Keratinocyte (primary cell): ENCODE results near the gene ATXN2L. TPM values are rescaled to one million over a fixed set of nuclear protein-coding genes. Genes with fewer than 3 reads are reported as not detected.

Source experiments
- DNase-seq: peaks from one replicate; pipeline ENCODE4 v3.0.0-alpha.2; 2011; ENCODE audit warnings: low read depth, missing footprints, low spot score
- FAIRE-seq: peaks from 2 replicates; lab custom pipeline; 2011; peaks lifted over from hg19 to GRCh38; lab: Jason Lieb, UNC
- H2AFZ ChIP-seq: 2 replicates; pipeline ENCODE4 v1.6.0; 2012; ENCODE audit warnings: low read length, control low read depth, inconsistent platforms; ENCODE audit not compliant: control insufficient read depth
- H3K27ac ChIP-seq: 2 replicates; pipeline ENCODE4 v1.5.1; 2011; ENCODE audit warnings: low read length; ENCODE audit not compliant: control insufficient read depth, insufficient read depth
- H3K27me3 ChIP-seq: 3 replicates; pipeline ENCODE4 v1.6.0; 2011; ENCODE audit warnings: low read length; ENCODE audit not compliant: control insufficient read depth, insufficient read depth; ENCODE audit errors: extremely low read depth
- H3K36me3 ChIP-seq, 2 experiments: 2 replicates in 1 of 2; 3 replicates in 1 of 2; pipeline ENCODE4 v1.5.1; 2011; ENCODE audit warnings: low read length in 2 of 2, mild to moderate bottlenecking in 1 of 2; ENCODE audit not compliant: control insufficient read depth in 2 of 2, insufficient read depth in 2 of 2; ENCODE audit errors: extremely low read depth in 1 of 2
- H3K4me1 ChIP-seq: 3 replicates; pipeline ENCODE4 v1.5.1; 2011; ENCODE audit warnings: low read length; ENCODE audit not compliant: control insufficient read depth, insufficient read depth; ENCODE audit errors: extremely low read depth
- H3K4me2 ChIP-seq: 3 replicates; pipeline ENCODE4 v1.6.0; 2011; ENCODE audit warnings: low read depth, low read length; ENCODE audit not compliant: control insufficient read depth, insufficient read depth; ENCODE audit errors: extremely low read depth
- H3K4me3 ChIP-seq, 3 experiments: fragments of 200-600 bp in 1 of 3; sonication (generic) in 1 of 3; 2 replicates in 2 of 3; 3 replicates in 1 of 3; pipeline ENCODE4 v1.5.1; 2011 to 2016; ENCODE audit warnings: low read length in 3 of 3, mild to moderate bottlenecking in 3 of 3, control low read depth in 2 of 3, inconsistent platforms in 1 of 3, low read depth in 1 of 3, mixed read lengths in 1 of 3, mixed run types in 1 of 3, moderate library complexity in 1 of 3; ENCODE audit not compliant: control insufficient read depth in 2 of 3, insufficient read depth in 2 of 3; ENCODE audit errors: extremely low read depth in 1 of 3
- H3K79me2 ChIP-seq: 2 replicates; pipeline ENCODE4 v1.6.0; 2012; ENCODE audit warnings: low read length; ENCODE audit not compliant: control insufficient read depth, insufficient read depth
- H3K9ac ChIP-seq: 3 replicates; pipeline ENCODE4 v1.6.0; 2011; ENCODE audit warnings: low read length; ENCODE audit not compliant: control insufficient read depth, insufficient read depth; ENCODE audit errors: extremely low read depth
- H3K9me1 ChIP-seq: 3 replicates; pipeline ENCODE4 v1.6.0; 2011; ENCODE audit warnings: low read length; ENCODE audit not compliant: control insufficient read depth, insufficient read depth; ENCODE audit errors: extremely low read depth
- H3K9me3 ChIP-seq: 2 replicates; pipeline ENCODE4 v1.5.1; 2012; ENCODE audit warnings: low read depth, low read length; ENCODE audit not compliant: control insufficient read depth
- H4K20me1 ChIP-seq: 3 replicates; pipeline ENCODE4 v1.6.0; 2011; ENCODE audit warnings: low read length; ENCODE audit not compliant: control insufficient read depth, insufficient read depth; ENCODE audit errors: extremely low read depth
- CTCF ChIP-seq, 3 experiments: IDR thresholded peaks in 1 of 3; conservative IDR thresholded peaks in 1 of 3; optimal IDR thresholded peaks in 1 of 3; 2 replicates in 2 of 3; 3 replicates in 1 of 3; pipeline versions ENCODE3 to v1.5.1; 2011; ENCODE audit warnings: low read length in 3 of 3, mild to moderate bottlenecking in 3 of 3, moderate library complexity in 2 of 3, control low read depth in 1 of 3, inconsistent platforms in 1 of 3; ENCODE audit not compliant: insufficient read depth in 2 of 3; ENCODE audit errors: extremely low read depth in 1 of 3
- EZH2 ChIP-seq: IDR thresholded peaks from one replicate; pipeline ENCODE4 v1.6.1; 2012; ENCODE audit warnings: inconsistent platforms, mild to moderate bottlenecking, low read length, moderate library complexity
- dilution Hi-C: fragments of 300-500 bp; cut with MboI; formaldehyde crosslinking; loops from one replicate; pipeline ENCODE4 v1.7.0; 2020; ENCODE audit warnings: low sequenced_read_pairs; ENCODE audit not compliant: extremely low pct_ligation_motif_present
- polyA plus RNA-seq, 5 experiments: library from polyadenylated mRNA; depleted of rRNA in 3 of 5; stranded (reverse) in 3 of 5; stranded (forward) in 1 of 5; unstranded in 1 of 5; fragments of >200 nt; gene quantifications; 1 replicate in 1 of 5; 2 replicates in 3 of 5; 3 replicates in 1 of 5; pipeline versions ENCODE4 v1.2.1 to v1.2.3, GENCODE V29; 2011 to 2012; ENCODE audit warnings: missing spikeins in 2 of 5, low read depth in 1 of 5, low replicate concordance in 1 of 5

ATXN2L gene
- polyA plus RNA-seq, 1 donor (not counting 4 experiments of a cell fraction or from before 2014, with no cell fraction given): 11.8 TPM

GRCh38 chr16:28878083-28878926 lies 55.5 kb downstream of the ATXN2L start, which contains the start of gene ATP2A1:
Gene ATP2A1 (plus strand): TSS chr16:28878488. CDS start chr16:28878672, 184 bp downstream.
- Histone ChIP-seq H3K27me3 (peaks cover 20% of the 10 kb centered on the region), H3K4me2 (peak within 1 kb of the TSS; percentile 68), H4K20me1 (no peaks in the 10 kb centered on the region), H3K9ac (peak within 1 kb of the TSS; percentile 59), H3K79me2 (no peaks in the 10 kb centered on the region), H2AFZ (peak within 1 kb of the TSS; percentile 73), H3K4me3 (peak within 1 kb of the TSS; percentile 58 to 80 (median 78)), H3K9me3 (no peaks in the 10 kb centered on the region), H3K4me1 (peaks cover 14% of the 10 kb centered on the region), H3K36me3 (peaks cover 3 to 9% of the 10 kb centered on the region in 2 experiments), H3K9me1 (no peaks in the 10 kb centered on the region), H3K27ac (no peak within 1 kb of the TSS)
- no peak for FAIRE-seq
- dilution Hi-C loops: no loop called here
- no peak for DNase-seq
- TF ChIP-seq EZH2: no peak
- no peak for TF ChIP-seq CTCF (optimal IDR thresholded peaks at IDR 0.05 in 1 of 3, IDR thresholded peaks at IDR 0.05 in 1 of 3, conservative IDR thresholded peaks at IDR 0.05 in 1 of 3; ENCODE audit: extremely low read depth in 1 of 3, insufficient read depth in 2 of 3, low read length in 3 of 3)

GRCh38 chr16:28879261-28879840 lies 56.6 kb downstream of the ATXN2L start:
- Histone ChIP-seq H4K20me1 (no peaks in the 10 kb centered on the region), H3K36me3 (peaks cover under 1 to 2% of the 10 kb centered on the region in 2 experiments), H3K4me2 (peak overlapping the region; percentile 68), H3K9me3 (no peaks in the 10 kb centered on the region), H3K9me1 (no peaks in the 10 kb centered on the region), H3K4me1 (peaks cover 14% of the 10 kb centered on the region), H3K27me3 (peaks cover 25% of the 10 kb centered on the region), H2AFZ (peak overlapping the region; percentile 73), H3K9ac (peak overlapping the region; percentile 59), H3K79me2 (no peaks in the 10 kb centered on the region), H3K4me3 (peak overlapping the region; percentile 58 to 80 (median 78)), H3K27ac (no peak overlapping the region)
- TF ChIP-seq CTCF (optimal IDR thresholded peaks at IDR 0.05 in 1 of 3, IDR thresholded peaks at IDR 0.05 in 1 of 3, conservative IDR thresholded peaks at IDR 0.05 in 1 of 3; ENCODE audit: extremely low read depth in 1 of 3, insufficient read depth in 2 of 3, low read length in 3 of 3) (no peak), EZH2 (no peak)
- DNase-seq: no peak
- dilution Hi-C loops: no loop called here
- FAIRE-seq: no peak
